HTERT RPE-1 (cell line): ENCODE data around the gene ERBB4.

Experiments used
- in situ Hi-C: fragments of 300-500 bp; cut with MboI; formaldehyde crosslinking; loops from 4 replicates; pipeline ENCODE4 v1.14.3; 2020; ENCODE audit warnings: low sequenced_read_pairs

Gene ERBB4

DNA sequence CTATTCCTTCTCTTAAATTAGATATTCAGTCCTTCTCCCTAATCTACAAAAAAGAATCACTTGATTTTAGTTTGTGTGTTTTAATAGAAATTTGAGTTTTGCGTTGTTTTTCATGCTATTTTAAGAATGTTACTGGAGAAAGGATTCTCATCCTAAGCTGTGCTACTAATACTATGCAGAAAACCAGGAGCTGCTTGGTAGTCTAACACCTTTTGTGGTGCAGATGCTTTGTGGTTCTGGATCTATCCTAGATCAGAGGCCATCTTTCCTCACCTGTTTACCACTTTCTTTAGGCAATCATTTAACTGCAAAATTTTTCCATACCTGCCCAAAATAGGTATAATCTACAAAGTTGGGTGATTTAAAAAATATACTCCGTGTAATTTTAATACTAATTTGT is 1158.6 kb downstream of the ERBB4 start:
- in situ Hi-C loops: no loop called here

DNA sequence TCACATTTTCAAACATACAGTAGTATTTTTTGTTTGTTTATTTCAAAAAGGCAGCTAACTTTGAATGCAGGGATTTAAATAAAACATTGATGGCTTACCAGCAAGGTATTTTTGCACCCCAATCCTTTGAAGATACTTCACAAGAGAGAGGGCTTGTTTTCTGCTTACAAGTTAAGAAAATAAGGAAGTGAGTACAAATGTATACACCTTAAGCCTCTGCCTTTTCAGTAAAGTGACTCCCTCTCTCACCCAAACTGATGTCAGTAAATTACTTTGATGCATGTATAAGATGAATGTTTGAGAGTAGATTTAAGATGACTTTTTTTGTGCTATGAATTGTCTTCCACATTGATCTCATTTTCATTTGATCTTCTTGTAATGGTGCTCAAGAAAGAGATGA is 1162.2 kb downstream of the ERBB4 start:
- in situ Hi-C loops: no loop called here

DNA sequence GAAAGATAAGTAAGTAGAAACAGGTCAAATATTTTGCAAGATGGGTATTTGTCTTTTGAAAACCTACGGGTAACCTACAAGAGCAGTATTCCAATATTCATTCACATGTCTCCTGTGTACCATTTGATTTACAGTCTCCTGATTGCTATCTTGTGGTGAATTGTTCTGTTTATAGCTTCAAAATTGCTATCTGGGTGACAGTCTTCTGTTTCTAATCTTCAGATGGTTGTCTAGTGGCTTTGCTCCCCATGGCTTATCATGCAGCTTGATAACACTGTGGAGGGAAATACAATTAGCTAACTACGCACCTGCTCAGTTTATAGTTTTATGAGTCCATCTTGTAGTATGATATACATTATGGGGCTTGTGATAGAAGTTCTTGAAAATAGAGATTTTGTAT is 1165.4 kb downstream of the ERBB4 start:
- in situ Hi-C loops: no loop called here

DNA sequence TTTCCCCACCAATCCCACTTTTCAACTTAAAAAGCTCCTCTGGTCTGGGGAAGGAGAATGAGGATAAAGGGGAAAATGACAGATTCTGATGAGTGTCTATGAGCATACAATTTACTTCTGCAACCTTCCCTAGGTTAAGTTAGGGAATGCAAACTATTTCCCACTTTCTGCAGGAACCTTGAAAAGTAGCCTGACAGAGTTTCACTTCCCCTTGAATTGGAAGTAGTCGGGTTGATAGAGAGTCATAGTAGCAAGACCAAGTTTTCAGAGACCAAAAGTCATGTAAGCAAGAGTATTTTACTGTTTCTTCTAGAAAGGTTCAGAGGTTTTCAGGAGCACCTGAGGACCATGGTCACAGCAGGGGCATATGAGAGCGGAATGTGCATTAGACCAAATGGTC is 1167.1 kb downstream of the ERBB4 start:
- in situ Hi-C loops: no loop called here

DNA sequence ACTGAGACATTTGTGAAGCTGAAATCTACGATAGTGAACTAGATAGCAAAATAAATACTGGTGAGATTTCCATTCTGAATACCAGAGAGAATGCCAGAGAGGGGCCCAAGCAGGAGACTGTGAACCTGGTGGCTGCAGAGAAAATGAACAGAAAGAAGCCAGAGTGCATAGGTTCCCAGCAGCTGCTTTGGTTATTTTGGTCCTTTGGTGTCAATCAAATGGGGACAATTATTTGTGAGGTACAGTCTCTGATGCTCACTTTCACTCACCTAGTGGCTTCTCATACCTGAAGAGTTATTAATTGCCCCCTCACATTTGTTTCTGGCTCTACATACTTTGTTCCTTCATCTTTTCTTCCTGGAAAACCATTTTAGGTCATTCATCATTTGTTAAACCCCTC is 1170.1 kb downstream of the ERBB4 start:
- in situ Hi-C loops: no loop called here

DNA sequence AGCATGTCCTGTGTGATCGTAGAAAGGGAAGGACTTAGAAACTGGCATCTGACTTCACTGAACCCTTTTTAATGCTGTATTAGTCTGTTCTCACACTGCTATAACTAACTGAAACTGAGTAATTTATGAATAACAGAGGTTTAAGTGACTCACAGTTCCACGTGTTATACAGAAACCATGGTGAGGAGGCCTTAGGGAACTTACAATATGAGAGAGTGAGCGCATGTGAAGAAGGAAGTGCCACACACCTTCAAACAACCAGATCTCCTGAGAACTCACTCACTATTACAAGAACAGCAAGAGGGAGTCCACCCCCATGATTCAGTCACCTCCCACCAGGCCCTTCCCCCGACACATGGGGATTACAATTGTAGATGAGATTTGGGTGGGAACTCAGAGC is 1170.9 kb downstream of the ERBB4 start:
- in situ Hi-C loops: no loop called here

GRCh38 chr2:211367293-211367692 is 1171.3 kb downstream of the ERBB4 start:
- in situ Hi-C loops: no loop called here

- in situ Hi-C loops: no loop called here
These were observed 1173.7 kb downstream of the ERBB4 start for GRCh38 chr2:211364911-211365310.

DNA sequence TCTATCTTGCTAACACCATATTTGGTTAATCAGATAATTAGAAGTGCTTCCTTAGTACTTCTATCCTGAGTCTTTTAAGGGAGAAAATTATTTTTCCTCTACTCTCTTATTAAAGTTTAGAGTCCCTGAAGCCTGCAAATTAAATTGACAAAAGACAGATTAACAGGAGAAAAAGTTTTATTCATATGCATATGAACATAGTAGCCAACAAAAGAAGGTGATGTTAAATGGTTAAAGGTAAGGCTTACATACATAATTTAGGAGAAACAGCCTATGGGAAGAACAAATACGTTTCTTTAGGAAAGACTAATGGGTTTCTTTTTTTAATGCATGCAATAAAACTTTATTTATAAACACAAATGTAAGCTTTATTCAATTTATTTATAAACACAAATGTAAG is 1177.2 kb downstream of the ERBB4 start:
- in situ Hi-C loops: no loop called here

DNA sequence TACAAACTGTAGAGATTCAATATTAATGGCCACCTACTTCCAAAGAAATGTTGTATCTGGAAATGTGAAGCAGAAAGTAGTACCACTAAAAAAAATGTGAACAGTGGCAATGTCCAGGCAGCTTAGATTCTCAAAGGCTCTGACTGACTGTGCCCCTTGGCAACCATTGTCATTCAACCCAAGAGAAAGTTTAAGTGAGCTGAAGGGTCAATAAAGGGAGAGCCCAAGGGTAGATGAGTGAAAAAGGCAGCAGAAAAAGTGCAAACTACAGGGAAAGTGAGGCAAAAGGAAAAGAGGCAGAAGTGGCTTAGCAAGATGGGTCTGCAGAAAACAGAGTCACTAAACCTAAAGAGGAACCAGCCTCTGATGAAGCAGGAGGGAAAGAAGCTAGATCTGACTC is 1179.3 kb downstream of the ERBB4 start:
- in situ Hi-C loops: no loop called here

DNA sequence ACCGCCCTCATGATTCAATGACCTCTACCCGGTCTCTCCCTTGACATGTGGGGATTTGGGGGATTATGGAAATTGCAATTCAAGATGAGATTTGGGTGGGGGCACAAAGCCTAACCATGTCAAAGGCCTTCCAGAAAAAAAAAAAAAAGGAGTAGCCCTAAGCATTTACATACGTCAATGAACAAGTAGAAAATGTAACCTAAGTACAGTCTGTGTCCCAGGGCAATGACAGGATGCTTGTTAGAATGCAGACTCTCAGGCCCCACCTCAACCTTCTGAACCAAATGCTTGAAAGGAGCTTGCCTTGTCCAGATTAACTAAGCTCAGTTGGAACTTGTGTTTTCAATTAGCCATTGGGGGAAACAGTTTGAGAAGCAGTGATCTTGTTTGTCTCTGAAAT is 1180.1 kb downstream of the ERBB4 start:
- in situ Hi-C loops: no loop called here

DNA sequence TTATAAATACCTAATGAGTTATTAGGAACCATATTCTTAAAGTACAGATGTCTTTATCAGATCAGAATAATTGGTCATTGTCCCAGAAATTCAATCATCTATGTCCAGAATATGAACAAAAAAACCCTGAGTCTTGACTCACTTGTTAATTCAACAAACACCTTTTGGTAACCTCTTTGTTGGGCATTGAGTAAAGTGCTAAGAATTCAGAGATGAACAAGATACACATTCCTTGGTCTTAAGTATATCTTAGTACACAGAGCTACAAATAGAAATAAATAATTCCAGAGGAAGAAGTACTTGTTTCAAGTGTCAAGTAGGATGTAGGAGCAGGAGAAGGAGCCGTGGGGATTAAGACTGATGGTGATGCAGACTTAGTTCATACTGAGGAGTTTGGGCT is 1184.1 kb downstream of the ERBB4 start:
- in situ Hi-C loops: no loop called here

GRCh38 chr2:211351987-211352386 is 1186.6 kb downstream of the ERBB4 start:
- in situ Hi-C loops: no loop called here

DNA sequence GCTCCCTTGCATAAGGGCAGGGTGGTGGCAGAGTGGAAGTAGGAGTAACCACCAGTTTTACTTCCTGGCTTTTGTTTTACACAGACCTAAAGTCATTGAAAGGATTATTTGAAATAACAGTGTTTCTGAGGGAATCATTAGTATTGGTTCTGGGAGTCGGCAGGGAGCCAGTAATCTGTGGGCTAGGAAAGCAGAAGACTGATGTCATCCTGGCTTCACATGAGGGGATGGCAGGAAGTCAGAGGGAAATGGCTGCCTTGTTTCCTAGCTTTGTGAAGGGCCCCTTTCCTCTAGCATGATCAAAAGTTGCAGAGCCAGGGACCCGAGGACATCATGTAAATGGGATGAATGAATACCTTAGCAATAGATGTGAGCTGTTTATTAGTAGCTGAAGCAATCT is 1189.6 kb downstream of the ERBB4 start:
- in situ Hi-C loops: no loop called here

- in situ Hi-C loops: no loop called here
These were observed 1191.3 kb downstream of the ERBB4 start for GRCh38 chr2:211347328-211347727.

- in situ Hi-C loops: no loop called here
These were observed 1194.3 kb downstream of the ERBB4 start for GRCh38 chr2:211344289-211344688.

- in situ Hi-C loops: no loop called here
These were observed 1205.2 kb downstream of the ERBB4 start for GRCh38 chr2:211333377-211333776.

GRCh38 chr2:211331736-211332135 is 1206.9 kb downstream of the ERBB4 start:
- in situ Hi-C loops: no loop called here

DNA sequence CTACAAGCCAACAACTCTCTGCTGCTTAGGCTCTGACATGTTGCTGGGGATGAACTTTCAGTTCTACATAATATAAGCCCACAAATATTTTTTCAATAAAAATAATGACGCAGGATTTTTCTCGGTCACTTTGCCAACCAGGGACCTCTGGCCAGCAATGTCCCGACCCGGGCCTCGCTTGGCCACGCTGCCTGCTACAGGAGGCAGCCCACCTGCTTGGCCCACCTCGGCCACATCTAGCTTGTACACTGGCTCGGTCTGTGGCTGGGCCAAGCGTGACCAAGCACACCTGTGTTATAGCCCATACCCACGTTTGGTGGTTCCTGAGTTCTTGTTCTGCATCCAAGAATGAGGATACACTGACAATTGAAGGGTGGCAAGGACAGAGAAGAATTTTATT is 1208.7 kb downstream of the ERBB4 start:
- in situ Hi-C loops: no loop called here

DNA sequence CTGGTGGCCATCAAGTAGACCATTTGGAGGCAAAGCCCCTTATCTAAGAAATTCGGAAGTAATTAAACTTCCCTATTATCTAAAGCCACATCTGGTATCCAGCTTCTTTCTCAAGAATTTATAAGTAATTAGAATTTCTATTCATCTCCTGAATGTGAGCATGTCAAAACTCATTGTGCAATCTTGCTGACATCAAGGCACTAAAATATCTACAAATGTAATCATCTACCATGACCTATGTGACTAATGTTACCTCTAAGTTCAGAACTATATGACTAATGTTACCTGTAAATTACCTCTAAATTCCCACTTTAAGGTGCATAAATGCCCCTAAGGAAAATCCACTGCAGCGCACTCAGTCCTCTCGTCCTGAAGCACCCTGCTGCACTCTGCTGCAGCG is 1209.2 kb downstream of the ERBB4 start:
- in situ Hi-C loops: no loop called here

DNA sequence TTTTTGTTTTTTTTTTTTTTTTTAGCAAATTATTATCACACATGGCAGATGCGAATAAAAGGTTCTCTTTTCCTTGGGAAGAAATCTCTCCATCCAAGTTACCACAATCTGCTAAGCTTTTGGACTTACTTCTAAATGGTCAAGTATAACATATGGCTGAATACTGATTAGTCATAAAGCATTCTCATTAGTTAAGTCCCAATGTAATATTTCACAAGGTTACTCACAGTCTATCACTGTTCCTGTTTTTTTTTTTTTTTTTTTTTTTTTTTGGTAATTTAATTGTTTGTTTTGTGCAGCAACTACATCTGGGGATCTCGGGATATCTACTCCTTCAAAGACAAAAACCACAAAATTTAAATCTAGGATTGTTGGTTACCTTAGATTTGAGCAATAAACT is 1210.5 kb downstream of the ERBB4 start:
- in situ Hi-C loops: no loop called here
